ENCODE data around the gene SPON1. TPM values are rescaled to one million over a fixed set of nuclear protein-coding genes. Genes with fewer than 3 reads are reported as not detected.

The SPON1 gene
- total and polyA plus RNA-seq, 2 of the 8 experiments (the other 6 are each of a cell fraction or from before 2014, with no cell fraction given): 1.5 to 5.4 TPM

GRCh38 chr11:14193644-14194043 lies 231.1 kb downstream of the SPON1 start (continued):
- TF ChIP-seq CHD7 (IDR thresholded peaks at IDR 0.05; ENCODE audit: insufficient replicate concordance, low read length) (no peak), CEBPB (IDR thresholded peaks at IDR 0.05; ENCODE audit: low read depth, low read length) (no peak), SP2 (IDR thresholded peaks at IDR 0.05; ENCODE audit: low read length) (no peak), MAX (IDR thresholded peaks at IDR 0.05) (no peak), BCL11A (IDR thresholded peaks at IDR 0.05; ENCODE audit: low read depth in 2 of 2, low read length in 2 of 2) (no peak)
